ENCODE data around the gene ZDHHC11B.

DNA sequence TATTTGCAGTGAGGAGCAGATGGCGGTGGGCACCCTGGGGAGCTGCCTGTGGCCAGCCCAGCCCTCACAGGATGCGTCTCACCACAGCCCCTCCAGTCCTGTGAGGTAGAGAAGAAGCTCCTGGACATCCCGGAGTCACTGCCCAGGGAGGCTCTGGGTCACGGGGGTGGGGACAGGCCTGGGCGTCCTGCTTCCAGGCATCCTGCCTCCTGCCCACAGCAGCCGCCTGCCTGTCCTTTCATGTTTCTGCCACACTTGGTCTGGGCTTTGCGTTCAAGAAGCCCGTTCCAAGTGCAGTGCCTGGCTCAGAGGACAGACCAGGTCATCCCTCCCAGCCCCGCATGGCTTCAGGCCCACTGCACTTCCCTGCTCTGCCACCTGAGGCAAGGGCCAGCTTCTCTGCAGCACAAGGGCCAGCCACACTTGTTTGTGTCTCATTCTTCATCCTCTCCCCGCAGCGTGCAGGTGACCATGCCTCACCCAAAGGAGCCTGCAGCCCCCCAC is 38.2 kb downstream of the ZDHHC11B start:
- no peak for TF ChIP-seq EP300 (IDR thresholded peaks at IDR 0.05)
- TF ChIP-seq, protein P1, sequence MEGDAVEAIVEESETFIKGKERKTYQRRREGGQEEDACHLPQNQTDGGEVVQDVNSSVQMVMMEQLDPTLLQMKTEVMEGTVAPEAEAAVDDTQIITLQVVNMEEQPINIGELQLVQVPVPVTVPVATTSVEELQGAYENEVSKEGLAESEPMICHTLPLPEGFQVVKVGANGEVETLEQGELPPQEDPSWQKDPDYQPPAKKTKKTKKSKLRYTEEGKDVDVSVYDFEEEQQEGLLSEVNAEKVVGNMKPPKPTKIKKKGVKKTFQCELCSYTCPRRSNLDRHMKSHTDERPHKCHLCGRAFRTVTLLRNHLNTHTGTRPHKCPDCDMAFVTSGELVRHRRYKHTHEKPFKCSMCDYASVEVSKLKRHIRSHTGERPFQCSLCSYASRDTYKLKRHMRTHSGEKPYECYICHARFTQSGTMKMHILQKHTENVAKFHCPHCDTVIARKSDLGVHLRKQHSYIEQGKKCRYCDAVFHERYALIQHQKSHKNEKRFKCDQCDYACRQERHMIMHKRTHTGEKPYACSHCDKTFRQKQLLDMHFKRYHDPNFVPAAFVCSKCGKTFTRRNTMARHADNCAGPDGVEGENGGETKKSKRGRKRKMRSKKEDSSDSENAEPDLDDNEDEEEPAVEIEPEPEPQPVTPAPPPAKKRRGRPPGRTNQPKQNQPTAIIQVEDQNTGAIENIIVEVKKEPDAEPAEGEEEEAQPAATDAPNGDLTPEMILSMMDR (IDR thresholded peaks at IDR 0.05), result no peak
- no peak for TF ChIP-seq POLR2A (IDR thresholded peaks at IDR 0.05; ENCODE audit: low read depth)

Measured in esophagus muscularis mucosa (tissue), 4 donors.